Activated CD8-positive, alpha-beta memory T cell treated with anti-CD3 and anti-CD28 coated beads for 48 hours (primary cell): ENCODE results near the gene WASF1.
"Not testable (repeated sequence)": the region's sequence is repeated elsewhere in the genome, so short reads cannot be mapped to it uniquely, and the experiment has no call there.

Source experiments
- DNase-seq, 3 experiments: peaks; one replicate each; pipeline ENCODE4 v3.0.0-alpha.2; 2020; ENCODE audit warnings: low read depth in 2 of 3, low spot score in 2 of 3

WASF1 gene

DNA sequence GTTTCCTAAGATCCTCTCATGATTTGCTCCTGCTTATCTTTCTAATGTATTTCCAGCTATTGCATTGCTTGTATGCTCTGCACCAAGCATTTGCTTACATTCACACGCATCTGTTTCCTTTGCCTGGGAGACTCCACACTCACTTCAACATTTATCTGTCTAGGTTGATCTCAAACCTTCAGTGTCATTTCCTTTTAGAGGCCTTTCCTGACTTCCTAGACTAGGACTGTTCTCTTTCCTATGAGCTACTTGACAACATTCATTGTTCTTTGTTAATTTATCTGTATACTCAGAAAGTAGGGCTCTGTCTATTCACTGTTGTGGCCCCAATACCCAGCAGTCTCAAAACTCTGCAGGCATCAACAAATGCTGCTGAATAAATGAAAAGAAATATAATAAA, 84.4 kb downstream of the WASF1 start:
- no peak for DNase-seq

DNA sequence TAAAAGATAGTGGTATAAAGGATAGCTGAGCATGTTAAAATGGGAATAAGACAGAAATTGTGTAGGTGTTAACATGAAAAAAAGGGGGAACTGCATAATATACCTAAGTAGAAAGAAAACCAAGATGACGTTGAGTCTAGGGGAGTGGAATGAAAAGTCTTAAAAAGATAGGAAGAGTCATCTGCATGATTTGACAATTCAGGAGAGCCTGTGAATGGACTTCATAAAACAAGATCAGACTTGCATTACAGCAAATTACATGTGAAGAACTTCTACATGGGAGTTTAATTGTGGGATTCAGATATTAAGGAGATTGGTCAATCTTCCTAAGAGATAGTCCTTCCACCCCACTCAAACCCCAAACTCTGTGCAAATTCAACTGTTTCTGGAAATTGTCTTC, 85.5 kb downstream of the WASF1 start:
- DNase-seq, result no peak

DNA sequence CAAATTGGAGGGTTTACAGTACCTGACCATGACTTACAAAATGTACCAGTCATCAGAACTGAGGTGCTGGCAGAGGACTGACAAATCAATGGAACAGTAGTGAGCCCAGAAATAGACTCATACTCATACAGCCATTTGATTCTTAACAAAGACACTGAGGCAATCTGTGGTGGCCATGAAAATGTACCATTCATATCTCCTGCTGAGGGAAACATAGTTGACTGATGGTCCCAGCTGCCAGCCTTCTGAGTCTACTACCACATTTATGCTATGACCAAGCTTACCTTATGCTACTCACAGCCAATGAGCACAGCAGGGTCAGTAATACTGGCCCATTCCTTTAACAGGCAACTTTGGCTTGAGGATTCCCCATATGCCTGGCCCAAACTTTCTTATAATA, 88.6 kb downstream of the WASF1 start:
- DNase-seq, result no peak

DNA sequence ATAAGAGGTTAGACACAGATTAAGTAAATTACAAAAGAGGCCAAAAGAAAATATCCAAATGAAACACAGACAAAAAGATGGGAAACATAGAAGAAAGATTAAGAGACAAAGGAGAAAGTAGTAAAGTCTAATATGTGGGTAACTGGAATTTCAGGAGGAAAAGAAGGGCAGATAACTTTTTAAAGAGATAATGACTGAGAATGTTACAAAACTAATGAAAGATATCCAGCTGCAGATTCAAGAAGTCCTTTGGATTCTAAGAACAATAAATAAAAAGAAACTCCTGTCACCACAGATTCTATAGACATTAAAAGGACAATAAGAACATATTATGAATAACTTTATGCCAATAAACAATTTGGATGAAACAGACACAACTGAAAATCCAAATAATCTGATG, 90.1 kb downstream of the WASF1 start:
- no peak for DNase-seq

DNA sequence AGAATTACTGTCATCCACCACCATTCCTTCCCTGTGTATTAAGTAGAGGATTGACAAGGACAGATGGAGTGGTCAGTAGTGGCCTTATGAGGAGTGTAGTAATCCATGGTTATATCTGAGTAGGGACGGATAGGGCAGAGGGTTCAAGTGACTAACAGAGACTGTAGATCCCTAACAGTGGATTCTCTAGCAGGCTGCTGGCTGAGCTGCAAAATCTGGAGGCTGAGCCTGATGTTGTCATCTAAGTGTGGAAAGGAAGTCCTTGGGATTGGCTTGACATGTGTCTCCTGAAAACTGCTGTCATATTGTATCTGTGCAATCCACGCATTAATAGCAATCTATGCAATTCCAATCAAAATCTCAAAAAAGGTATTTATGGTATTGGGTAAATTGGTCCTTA, 94.2 kb downstream of the WASF1 start:
- DNase-seq, result no peak

DNA sequence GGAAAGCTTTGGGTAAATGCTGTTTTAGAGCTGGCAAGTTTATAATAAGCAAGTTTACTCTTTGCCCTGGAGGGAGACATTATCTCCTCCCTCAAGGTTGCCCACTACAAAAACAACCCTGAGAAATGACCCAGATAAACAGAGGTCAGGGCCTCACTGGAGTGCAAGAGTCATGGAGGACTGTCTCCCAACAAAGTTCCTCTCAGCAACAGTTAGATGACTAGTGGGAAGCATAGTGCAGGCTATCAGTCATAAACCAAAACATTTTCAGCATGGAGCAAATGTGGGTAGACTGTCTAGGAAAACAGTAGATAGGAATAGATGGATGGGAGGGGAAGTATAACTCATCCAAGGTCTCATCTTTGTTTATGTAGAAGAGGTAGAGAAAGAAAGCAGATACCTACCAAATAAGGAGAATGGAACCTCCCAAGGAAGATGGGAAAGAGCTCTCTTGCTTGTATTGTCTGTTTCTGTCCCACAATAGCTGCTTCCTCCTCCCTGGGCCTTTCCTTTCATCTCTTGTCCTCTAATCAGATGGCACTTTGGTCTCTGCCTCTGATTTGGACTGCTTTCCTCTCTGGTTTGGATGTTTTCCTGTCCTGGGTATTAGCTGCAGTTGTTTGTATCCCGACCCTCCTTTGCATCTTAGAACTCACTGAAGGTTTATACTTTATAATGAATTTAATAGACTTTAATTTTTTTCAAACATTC, 95.4 kb downstream of the WASF1 start:
- no peak for DNase-seq

DNA sequence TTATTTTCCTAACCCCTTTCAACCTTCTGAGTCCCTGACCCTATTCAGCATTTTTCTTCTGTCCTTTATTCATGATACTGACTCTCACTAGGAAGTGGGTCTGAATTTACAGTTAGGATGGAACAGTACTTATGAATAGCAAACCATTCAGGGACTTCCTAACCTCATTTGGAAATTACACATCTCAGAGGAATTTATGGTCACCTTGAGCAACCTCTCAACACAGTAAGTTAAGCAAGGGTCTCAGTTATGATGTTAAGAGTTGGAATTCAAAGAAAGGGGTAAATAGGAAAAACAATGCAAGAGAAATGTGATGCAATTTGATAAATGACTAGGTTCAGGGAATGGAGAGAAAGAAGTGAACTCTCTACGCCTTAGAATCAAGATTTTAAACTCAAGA, 104.1 kb downstream of the WASF1 start:
- DNase-seq, result no peak

DNA sequence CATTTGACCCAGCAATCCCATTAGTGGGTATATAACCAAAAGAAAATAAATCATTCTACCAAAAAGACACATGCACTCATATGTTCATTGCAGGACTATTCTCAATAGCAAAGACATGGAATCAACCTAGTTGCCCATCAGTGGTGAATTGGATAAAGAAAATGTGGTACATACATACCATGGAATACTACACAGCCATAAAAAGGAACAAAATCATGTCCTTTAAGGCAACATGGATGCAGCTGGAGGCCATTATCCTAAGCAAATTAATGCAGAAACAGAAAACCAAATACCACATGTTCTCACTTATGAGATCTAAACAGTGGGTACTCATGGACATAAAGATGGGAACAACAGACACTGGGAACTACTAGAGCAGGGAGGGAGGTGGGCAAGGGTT, 106.0 kb downstream of the WASF1 start:
- not testable (repeated sequence) for DNase-seq

DNA sequence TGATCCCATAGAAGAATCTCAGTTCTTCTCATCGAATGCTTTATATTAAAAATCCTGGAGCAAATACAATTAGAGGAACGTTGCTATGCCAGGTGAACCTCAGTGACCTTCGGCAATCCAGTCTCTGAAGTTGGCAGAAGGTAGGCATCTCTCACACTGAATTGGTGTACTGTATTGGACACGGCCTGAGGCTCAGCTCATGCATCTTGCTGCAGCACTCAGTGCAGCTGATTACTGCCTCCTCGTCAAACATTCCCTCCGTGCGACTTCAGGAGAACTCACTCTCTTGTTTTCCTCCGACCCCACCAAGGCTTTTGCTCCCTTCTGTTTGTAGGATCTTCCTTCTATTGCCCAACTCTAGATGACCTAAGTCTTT, 110.9 kb downstream of the WASF1 start:
- DNase-seq, result no peak

DNA sequence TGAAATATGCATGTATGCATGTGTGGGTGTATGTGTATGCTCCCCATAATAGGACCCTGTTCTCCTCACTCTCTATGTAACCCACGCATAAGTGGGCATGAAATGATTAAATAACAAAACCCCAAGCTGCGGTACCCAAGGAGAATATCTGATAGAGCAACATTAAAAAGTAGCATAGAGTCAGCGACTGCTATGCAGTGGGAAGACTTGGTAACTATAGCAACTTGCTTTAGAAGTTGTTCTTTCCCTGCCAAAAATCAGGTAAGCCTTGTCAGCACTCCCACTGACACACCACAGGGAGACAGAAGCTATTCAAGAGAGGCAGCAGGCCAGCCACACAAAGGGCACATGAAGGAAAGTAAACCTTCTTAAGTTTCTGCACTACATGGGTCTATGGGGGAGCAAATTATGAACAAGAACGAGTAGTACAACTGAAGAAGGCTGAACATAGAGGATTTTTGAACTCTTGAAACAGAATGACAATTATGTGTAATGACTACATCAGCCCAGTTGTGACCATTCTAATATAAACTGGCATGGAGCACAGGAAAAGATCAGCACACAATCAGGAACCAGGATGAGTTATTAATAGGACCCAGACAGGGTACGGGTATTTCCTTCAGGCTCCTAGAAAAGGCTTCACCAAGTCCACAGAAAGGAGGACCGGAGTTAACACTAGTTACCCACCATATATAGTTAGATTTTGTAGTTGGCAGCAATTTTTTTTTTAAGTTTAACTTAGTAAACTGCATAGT, 111.5 kb downstream of the WASF1 start:
- DNase-seq, result no peak

DNA sequence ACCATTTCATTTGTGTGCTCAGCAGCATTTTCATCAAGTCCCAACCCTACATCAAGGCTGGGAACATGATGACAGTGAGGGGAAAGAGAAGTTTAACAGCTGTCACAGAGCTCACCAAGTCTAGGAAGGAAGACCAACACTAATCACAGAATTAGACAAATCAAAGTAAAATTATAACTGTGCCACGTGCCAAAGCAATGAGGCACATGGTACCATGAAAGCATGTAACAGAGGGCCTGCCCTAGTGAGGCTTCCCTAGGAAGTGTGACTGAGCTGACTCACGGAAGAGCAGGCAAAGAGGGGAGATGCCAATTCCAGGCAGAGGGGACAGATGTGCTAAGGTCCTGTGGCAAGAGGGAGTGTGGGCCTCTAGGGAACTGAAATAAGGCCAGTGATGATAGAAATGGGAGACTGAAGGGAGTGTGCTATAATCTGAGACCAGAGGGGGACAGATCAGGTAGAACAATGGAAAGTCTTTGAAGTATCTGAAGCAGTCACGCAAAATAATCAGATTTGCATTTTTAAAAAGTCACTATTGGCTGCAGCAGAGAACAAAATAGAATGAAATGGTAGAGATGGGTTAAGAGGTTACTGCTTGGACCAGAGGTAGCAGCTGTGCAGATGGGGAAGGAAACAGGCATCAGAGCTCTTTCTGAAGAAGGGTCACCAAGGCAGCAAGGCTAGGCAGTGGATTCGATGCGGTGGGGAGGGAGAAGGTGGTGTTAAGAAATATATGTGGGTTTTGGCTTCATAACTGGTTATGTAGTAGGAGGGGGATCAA, 114.5 kb downstream of the WASF1 start:
- no peak for DNase-seq

DNA sequence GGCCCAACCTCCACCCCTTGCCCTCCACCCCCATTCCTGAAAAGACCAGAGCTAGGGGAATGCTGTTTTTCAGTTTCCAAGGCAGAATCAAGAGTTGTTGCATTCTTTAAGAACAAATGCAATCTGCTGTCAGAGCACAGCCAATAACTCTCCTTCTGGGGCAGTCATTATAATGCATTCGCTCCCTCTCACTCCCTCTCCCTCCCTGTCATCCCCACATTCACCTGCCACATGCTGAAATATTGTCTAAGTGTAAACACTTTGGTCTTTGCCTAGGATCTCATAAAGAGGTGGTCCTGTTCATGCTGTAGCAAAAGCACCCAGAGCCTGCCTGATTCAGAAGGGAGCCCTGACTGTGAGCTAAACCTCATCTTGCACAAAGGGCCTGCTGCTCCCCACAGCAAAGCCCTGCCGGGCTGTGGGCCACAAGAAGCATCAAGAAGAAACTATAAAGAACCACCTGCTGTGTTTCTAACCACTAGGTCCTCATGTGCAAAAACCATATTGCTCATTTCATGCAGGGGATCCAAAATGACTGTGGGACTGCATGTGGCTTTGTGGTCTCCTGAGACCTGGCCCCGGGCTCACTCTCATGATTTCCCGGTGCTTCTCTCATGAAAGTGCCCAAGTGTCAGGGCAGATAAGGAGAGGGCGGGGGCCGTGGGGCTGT, 115.7 kb downstream of the WASF1 start:
- DNase-seq, result no peak

DNA sequence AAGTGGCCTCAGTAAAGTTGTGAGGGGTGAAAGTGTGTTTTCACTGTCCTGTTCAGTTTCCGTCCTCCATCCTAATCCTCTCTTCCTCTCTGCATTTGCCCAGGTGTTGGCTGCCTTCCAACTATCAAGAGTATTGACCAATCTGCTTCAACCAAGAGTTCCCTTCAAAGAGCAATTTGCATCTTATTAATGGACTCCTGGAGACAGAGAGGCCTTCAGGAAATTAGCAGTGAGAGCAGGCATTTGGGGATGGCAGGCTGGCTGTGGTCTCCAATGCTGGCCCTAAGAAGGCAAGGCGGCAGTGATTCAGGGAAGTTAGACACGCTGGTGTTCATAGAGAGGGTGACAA, 124.1 kb downstream of the WASF1 start:
- no peak for DNase-seq

DNA sequence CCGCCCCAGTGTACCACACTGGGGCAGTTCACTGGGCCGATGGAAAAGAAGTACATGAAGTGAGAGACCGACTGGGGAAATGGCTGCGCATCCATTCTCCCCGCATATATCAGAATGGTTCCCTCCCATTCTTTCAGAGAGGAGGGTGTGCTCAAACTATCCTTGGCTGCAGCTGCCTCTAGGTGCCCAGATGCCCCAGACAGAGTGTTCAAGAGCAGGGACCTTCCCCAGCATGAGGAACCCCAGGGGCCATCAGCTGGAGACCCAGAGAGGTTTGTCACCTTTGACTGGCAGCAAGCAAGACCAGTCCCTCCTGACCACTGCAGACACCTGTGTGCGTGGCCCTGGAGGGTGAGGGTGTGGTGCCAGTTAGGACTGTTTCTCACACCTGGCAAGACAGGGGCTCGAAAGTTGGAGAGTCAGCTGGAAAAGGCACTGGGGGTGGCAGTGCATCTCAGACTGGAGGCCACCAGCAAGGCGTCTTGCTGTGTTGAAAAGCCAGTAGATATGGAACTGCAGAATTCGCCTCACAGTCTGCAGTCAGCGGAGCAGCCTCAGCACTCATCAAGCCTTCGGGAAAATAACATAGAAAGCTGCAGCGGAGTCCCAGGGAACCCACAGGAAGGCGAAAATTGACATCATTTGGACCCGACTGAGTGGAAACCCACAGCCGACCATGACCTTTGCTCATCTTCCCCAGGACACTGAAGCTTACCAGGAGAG, 124.6 kb downstream of the WASF1 start:
- no peak for DNase-seq

DNA sequence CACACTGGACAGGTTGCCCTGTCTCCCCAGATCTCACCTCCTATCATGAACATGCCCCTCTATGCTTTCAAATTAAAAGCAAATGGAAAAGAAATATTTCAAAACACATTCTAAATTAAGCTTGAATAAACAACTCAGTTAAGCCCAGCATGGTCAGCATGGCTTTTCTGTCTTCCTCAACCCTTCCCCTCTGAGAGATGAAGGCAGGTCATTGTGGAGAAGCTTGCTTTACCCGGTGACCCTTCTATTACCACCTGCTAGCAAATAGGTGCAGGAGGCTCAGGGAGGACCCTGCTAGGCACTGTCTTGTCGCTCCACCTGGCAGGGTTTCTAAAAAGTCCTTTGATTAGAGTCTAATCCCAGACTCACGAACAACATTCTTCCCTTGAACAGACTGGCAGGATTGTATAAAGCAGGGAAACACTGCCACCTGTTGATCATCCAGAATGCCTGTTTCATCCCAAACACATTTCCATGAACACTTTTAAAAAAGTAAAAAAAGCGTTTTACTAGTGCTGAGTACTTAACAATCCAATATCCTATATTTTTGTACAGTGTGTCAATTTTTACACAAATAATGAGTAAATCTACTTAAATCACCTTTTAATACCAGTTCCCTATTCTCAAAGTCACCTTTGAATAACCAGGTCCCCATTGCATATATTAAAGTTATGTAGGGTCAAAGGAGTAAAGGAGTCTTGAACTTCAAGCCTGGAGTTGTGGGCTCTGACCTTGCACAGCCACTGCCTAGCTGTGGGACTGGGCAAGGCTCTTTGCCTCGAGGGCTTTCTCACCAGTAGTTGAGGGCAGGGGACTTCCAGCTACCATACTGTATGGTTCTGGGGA, 125.9 kb downstream of the WASF1 start:
- no peak for DNase-seq

DNA sequence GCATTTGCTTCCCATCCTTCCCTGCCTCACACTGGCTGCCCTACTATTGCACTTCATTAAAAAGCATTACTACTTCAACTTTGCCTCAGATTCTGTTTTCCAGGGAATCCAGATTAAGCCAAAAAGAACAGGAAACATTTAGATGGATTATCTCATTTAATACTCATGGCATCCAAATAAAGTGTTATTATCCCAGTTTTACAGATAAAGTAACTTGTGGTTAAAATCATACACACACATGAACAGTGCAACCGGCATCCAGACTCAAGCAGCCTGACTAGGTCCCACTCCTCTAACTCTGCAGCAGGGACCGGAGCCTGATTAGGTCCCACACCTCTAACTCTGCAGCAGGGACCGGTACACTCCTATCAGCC, 129.0 kb downstream of the WASF1 start:
- no peak for DNase-seq
